ENCODE measurements around the gene OR5H14.

GRCh38 chr3:98114264-98114663 is 33.0 kb upstream of the OR5H14 start:
- TF ChIP-seq EZH2 (IDR thresholded peaks at IDR 0.05; ENCODE audit: borderline replicate concordance, insufficient read depth, low read length, poor library complexity, severe bottlenecking) = no peak
- TF ChIP-seq, protein P1, sequence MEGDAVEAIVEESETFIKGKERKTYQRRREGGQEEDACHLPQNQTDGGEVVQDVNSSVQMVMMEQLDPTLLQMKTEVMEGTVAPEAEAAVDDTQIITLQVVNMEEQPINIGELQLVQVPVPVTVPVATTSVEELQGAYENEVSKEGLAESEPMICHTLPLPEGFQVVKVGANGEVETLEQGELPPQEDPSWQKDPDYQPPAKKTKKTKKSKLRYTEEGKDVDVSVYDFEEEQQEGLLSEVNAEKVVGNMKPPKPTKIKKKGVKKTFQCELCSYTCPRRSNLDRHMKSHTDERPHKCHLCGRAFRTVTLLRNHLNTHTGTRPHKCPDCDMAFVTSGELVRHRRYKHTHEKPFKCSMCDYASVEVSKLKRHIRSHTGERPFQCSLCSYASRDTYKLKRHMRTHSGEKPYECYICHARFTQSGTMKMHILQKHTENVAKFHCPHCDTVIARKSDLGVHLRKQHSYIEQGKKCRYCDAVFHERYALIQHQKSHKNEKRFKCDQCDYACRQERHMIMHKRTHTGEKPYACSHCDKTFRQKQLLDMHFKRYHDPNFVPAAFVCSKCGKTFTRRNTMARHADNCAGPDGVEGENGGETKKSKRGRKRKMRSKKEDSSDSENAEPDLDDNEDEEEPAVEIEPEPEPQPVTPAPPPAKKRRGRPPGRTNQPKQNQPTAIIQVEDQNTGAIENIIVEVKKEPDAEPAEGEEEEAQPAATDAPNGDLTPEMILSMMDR (IDR thresholded peaks at IDR 0.05; ENCODE audit: poor library complexity, severe bottlenecking) = no peak
- TF ChIP-seq POLR2AphosphoS5 (IDR thresholded peaks at IDR 0.05) = no peak
